ENCODE results near the gene COL6A3.

- no peak for TF ChIP-seq ZNF639 (tag by site-specific recombination; IDR thresholded peaks at IDR 0.05)
- TF ChIP-seq CTCF (tag by site-specific recombination; IDR thresholded peaks at IDR 0.05), result no peak
Measured at GRCh38 chr2:237456200-237456843, 42.4 kb upstream of the COL6A3 start.
